ENCODE results near the gene PTPRF.
"Not testable (repeated sequence)": the region's sequence is repeated elsewhere in the genome, so short reads cannot be mapped to it uniquely, and the experiment has no call there.

The PTPRF gene

DNA sequence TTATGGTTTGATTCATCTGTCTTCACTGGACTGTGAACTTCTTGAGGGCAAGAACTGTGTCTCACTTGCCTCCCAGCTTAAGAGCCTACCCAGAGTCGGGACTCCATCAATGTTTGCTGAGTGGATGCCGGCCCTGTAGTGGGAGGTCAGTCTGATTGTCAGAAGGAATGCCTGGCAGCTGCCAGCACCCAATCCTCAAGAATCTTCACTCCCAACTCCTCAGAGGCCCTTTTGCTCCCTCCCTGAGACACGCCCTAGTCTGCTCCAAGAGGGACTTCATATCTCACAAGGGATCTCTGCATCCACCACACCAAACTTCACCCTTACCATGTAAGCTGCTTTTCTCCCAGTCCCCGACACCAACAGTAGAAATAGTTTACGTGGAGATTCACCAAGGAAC is 104.0 kb downstream of the PTPRF start:
- no peak for DNase-seq (ENCODE audit: low spot score)

DNA sequence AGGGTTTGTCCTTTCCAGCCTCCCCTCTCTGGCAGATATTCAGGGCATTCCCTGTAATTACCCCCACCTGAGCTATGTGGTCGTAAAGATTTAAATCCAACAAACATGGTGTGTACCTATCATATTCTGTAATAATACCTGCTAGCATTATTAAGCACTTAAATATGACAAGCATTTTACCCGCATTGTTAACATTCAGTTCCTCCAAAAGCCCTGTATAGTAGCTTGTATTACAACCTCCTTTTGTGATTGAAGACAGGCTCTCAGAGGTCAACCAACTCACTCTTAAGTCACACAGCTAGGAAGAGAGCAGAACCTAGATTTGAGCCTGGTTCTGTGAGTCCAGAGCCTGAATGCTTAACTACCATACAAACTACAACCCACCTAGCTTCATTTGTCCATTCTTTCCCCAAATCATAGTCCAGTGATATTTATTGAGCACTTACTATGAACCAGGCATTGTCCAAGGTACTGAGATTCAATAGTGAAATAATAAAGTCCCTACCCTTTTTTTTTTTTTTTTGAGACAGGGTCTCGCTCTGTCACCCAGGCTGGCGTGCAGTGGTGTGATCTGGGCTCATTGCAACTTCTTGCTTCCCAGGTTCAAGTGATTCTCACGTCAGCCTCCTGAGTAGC is 105.4 kb downstream of the PTPRF start:
- no peak for DNase-seq (ENCODE audit: low spot score)

DNA sequence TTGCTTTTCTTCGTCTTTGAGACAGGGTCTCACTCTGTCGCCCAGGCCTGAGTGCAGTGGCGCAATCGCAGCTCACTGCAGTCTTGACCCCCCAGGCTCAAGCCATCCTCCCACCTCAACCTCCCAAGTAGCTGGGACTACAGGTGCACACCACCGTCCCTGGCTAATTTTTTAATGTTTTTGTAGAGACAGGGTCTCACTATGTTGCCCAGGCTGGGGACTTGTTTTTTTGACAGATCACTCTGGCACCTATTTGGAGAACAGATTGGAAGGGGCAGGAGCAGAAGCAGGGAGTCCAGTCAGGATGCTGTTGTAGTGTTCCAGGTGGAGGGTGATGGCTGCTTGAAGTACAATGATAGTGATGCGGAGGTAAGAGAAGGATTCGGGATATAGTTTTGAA is 106.6 kb downstream of the PTPRF start:
- DNase-seq (ENCODE audit: low spot score), result no peak

DNA sequence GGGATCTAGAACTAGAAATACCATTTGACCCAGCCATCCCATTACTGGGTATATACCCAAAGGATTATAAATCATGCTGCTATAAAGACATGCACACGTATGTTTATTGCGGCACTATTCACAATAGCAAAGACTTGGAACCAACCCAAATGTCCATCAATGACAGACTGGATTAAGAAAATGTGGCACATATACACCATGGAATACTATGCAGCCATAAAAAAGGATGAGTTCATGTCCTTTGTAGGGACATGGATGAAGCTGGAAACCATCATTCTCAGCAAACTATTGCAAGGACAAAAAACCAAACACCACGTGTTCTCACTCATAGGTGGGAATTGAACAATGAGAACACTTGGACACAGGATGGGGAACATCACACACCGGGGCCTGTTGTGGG is 107.7 kb downstream of the PTPRF start:
- not testable (repeated sequence) for DNase-seq (ENCODE audit: low spot score)

DNA sequence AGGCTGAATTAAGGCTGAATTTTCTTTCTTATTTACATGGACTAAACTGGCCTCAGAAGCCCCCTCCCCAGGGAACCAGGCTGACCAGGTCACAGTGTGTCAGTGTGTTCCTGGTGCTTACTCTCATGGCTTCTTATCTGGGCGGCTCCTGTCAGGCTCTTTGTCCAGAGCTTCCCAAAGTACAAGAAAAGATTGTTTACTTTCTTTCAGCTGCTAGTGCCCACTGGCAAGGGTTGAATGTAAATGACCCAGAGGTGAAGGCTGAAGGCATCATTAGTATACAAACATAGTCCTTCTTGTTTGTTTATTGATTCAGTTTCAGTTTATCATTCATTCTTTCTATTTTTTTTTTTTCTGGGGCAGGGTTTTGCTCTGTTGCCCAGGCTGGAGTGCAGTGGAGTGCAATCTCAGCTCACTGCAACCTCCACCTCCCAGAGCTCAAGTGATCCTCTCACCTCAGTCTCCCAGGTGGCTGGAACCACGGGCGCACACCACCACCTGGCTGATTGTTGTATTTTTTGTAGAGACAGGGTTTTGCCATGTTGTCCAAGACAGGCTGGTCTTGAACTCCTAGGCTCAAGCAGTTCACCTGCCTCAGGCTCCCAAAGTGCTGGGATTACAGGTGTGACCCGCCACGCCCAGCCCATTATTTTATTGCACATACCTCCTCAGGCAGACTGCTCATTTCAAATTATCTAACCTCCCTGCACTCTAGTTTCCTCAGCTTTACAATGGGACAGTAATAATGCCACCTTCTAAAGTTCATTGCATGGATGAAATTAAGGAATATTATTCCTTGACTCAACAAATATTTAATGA is 109.5 kb downstream of the PTPRF start:
- no peak for DNase-seq (ENCODE audit: low spot score)

DNA sequence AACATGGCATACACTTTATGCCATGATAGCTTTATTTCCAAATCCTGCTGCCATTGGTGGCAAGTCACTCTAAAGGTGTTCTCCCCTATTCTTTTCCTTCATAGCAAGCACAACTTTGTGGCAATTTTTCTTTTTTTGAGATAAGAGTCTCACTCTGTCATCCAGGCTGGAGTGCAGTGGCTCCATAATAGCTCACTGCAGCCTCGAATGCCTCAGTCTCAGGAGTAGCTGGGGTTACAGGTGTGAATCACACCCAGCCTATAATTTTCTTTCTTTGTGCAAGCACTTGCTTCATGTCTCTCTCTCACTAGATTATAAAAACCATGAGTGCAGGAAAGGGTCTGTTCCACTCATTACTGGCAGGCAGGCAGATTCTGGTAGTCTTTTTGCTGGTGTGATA is 113.9 kb downstream of the PTPRF start:
- no peak for DNase-seq (ENCODE audit: low spot score)

DNA sequence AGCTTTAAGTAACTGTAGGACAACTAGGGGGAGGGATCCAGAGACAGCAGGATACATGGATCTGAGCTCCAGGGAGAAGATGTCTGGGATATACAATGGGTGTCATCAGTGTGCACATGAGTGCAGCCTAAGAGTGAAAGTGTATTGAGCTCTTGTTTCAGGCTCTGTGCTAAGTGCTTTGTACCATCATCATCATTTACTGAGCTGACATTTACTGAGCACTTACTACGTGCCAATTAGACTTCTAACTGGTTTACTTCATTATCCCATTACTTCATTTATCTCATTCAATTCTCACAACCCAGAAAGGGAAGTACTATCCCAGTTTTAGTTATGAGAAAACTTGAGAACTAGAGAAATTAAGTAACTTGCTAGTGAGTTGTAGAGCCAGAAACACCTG is 114.8 kb downstream of the PTPRF start:
- no peak for DNase-seq (ENCODE audit: low spot score)

DNA sequence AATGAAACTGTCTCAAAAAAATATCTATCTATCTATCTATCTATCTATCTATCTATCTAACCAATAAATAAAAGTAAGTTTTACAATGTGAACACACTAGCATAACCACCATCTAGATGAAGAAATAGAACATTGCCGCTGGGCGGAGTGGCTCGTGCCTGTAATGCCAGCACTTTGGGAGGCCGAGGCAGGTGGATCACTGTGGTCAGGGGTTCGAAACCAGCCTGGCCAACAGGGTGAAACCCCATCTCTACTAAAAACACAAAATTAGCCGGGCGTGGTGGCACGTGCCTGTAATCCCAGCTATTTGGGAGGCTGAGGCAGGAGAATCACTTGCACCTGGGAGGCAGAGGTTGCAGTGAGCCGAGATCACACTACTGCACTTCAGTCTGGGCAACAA is 116.6 kb downstream of the PTPRF start:
- not testable (repeated sequence) for DNase-seq (ENCODE audit: low spot score)

DNA sequence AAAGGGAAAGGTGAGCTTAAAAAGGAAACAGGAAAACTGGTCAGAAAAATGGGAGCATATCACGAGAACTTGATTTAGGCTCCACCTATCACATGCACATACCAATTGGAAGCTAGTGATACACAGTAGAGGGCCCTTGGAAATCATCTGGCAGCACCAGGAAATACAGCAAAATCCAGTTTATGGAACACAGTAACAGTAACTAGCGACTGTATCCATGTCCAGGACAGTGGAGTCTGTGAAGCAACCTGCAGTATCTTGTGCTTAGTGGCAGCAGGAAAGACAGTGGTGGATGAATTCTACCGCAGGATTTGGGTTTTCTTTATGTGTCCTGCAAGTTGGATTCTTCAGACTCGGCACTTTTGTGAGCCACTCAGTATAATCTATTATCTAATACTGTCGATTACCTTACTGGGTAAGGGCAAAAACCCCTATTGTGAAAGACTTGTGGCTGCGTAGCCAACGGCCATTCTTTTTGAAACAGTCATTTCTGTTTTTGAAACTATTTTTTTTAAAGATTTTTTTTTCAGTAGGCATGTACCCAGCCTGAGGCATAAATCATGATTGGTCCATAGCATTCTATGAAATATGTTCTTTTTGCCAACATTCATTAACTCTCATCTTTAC is 117.7 kb downstream of the PTPRF start:
- DNase-seq (ENCODE audit: low spot score), result no peak

DNA sequence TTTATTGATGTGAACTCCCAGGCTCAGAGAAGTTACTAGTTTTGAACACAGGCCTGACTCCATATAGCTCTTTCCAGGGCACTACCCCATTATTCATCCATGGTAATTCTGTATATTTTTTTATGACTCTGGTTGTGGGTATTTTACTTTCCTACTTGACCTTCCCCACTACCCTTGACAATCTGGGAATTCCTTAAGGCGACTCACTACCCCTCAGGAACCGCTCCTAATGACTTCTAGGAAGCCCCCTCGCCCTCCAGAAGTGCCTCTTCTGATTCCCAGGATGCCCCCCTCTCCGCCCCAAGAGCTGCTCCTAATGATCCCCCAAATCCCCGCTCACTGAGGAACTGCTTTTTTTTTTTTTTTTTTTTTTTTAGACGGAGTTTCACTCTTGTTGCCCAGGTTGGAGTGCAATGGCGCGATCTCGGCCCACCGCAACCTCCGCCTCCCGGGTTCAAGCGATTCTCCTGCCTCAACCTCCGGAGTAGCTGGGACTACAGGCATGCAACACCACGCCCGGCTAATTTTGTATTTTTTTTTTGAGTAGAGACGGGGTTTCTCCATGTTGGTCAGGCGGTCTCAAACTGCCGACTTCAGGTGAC is 118.3 kb downstream of the PTPRF start:
- no peak for DNase-seq (ENCODE audit: low spot score)

DNA sequence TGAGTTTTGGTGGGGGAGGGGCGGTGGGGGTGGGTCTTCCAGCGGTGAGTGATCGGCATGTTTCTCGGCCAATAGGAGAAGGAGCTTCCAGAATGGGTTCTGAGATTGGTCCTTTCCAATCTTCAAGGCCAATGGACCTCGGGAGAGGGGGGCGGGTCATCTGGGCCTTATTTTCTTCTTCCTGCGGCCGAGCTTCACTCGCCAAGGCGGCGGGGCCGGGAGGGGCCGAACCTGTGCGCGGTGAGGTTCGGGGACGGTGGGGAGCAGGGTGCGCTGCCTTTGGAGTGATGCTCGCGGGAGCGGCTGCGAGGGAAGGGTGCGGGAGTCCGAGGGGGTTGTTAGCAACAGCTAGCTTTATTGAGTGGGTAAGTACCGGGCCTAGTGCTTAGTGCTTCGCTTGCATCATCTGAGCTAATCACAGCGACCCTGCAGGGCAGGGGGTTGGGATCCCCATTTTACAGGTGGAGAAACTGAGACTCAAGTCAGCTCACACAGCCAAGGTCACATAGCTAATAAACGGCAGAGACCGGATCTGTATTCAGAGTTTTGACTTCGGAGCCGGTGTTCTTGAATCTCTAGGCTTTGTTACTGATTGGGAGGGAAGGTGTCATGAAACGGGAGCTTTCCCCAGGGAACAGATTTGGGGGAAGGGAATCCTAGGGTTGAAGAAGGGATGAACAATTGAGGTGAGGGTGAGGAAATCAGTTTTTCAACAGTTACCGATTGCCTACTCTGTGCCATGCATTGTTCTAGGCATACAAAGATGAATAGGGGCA is 119.8 kb downstream of the PTPRF start:
- peak; percentile 96 for DNase-seq (ENCODE audit: low spot score)

DNA sequence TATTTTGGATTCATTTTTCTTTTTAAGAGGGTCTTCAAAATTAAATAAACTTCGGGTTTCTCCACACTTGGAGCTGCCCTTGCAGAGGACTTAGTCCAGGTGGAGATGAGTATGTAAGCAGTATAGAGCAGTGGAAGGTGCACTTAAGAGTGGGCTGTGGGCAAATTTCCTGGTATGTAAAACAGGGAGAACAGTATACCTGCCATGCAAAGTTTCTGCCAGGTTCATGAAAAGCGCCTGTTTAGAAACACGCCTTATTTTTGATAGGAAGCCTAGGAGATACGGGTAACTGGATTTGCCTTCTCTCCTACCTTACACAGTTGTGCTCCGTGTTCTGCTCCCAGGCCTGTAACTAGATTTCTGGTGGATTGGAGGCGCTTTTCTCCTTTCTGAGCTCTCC is 120.5 kb downstream of the PTPRF start:
- DNase-seq (ENCODE audit: low spot score), result no peak

DNA sequence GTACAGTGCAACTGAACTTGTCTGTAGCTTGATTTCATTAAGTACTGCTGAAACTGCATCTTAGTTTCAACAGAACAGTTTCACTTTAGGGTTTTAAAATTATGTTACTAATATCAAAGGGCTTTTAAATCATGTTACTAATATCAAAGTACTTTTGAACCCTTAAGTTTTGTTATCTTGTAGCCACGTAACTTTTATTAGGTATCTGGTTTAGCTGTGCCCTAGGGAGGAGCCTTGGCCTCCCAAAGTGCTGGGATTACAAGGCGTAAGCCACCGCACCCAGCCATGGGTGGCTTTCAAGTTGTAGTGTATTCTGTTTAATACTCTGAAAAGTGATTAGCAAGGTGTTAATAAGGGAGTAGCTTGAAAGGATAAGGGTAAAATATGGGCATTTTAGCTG is 121.2 kb downstream of the PTPRF start:
- no peak for DNase-seq (ENCODE audit: low spot score)

DNA sequence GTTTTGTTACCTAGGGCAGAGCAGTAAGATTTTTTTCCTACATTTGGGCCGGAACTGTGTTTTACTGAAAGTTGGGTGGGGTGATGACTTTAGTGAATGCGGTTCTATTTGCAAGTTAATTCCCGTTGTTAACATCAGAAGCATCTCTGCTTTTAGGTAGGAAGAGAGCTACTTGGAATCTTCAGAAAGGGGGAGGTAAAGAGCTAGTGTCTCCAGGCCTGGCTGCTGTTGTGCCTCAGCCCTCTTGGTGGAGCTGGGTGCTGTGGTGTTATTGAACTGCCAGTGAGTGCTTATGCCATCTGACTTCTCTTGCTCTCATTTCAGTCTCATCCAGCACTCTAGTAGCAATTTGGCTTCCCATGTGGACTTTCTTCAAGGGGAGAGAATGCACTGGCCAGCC is 122.7 kb downstream of the PTPRF start:
- DNase-seq (ENCODE audit: low spot score), result peak; percentile 12

DNA sequence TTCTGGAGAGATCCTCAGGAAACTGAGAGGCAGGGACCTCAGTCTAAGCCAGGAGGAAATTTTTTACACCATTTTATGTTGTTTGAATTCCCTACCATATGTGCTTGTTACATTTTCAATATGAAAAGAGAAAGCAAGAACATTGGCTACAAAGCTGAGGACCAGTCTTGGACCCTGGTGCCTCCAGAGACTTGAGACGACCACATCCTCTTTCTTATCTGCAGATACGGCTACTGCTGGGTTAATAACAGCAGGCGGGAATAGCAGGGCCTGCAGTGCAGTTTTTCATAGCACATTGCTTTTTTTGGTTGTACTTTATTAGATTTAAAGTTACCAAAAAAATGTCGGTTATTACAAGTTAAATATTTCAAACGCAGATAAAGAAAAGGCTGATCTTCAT is 123.2 kb downstream of the PTPRF start:
- no peak for DNase-seq (ENCODE audit: low spot score)

DNA sequence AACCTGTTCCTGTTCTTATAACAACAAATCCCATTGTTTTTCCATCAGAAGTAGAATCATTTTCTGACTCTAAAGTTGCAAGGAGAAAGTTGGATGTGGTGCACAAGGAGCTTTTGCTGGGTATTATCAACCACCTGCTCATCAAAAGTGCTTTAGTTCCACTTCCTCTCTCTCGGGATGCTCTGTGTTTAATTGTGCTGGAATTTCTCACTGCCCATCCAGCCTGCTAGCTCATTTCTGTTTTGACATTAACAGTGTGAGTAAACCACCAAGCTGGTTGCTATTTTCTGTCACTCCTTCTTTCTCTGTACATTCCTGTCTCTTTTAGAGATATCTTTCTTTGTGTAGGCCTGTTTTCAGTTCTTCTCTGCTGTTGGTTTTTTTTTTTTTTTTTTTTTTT is 125.3 kb downstream of the PTPRF start:
- DNase-seq (ENCODE audit: low spot score), result no peak

DNA sequence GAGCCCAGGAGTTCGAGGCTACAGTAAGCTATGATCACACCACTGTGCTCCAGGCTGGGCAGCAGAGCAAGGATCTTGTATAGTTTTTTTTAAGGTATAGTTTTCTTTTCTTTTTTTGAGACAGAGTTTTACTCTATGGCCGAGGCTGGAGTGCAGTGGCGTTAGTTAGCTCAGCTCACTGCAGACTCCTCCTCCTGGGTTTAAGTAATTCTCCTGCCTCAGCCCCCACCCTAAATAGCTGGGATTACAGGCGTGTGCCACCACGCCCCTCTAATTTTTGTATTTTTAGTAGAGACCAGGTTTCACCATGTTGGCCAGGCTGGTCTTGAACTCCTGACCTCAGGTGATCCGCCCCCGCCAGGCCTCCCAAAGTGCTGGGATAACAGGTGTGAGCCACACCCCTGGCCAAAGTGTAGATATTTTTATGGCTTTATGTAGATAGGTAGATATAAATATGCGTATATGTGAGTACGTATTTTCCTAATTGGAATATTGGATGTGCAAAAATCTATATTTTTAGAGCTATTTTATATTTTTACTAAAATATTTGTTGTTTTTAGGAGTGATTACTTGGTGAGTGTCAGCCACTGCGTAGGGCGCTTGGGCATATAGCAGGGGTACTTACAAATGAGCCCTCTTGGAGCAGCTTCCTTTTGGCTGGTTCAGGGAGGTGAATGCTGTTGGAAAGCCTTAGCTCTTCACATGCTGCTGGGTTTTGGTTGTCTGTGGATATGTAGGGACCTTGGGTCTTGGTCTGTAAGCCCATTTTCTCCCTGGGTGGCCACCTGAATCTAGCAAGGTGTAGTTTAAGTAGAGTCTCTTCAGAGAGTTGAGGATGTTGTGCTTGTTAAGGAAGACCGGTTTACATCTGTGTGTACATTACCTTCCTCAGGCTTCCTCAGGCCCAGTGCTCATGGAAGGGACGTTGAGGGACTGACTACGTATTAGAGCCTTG is 128.8 kb downstream of the PTPRF start:
- DNase-seq (ENCODE audit: low spot score), result no peak

DNA sequence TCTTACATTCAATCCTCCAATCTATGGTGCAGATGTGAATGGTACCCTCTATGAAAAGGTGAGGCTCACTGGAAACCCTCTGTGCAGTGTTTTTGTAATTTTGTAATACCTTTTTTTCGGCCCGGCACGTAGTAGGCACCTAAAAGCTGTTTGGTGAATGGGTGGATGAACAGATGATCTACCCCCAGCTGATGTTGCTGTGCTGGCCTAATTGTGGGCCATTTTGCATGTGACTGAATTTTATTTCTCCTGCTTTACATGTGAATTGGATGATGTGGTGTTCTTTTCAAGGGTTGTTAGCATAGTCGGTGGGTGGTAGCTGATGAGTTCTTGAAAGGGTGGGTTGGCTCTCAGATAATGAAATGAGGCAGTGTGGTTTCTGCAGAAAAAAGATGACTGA is 129.7 kb downstream of the PTPRF start:
- no peak for DNase-seq (ENCODE audit: low spot score)

DNA sequence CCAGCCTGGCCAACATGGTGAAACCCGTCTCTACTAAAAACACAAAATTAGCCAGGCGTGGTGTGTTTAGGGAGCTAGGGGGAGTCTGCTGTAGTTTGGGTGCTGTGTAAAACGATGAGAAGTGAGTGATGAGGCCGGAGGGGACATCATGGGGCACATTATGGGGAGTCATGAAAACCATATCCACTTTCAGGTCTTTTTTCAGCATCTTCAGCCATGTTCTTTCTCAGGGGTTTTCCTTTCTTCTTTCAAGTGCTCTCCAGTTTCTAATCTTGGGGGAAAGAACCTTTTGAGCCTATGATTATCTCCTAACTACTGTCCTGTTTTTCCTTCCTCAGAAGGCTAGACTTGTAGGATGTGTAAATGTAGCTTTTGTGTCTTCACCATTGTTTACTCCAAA is 133.7 kb downstream of the PTPRF start:
- DNase-seq (ENCODE audit: low spot score), result no peak

DNA sequence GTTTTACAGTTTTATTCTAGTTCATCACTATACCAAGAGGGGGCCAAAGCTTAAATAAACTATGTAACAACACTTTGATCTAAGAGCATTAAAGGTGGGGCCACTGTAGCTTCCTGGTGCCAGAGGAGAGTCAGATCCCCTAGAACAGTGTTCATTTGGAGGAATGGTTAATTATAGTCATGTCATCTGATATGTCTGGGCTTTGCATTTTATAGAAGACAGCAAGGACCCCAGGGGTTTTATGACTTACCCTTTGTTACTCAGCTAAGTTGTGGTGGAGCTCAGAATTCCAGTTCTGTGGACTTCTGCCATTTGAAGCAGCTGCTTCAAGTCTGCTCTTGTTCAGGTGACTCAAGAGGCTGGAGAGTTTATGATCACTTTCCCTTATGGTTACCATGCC is 135.9 kb downstream of the PTPRF start:
- DNase-seq (ENCODE audit: low spot score), result no peak

DNA sequence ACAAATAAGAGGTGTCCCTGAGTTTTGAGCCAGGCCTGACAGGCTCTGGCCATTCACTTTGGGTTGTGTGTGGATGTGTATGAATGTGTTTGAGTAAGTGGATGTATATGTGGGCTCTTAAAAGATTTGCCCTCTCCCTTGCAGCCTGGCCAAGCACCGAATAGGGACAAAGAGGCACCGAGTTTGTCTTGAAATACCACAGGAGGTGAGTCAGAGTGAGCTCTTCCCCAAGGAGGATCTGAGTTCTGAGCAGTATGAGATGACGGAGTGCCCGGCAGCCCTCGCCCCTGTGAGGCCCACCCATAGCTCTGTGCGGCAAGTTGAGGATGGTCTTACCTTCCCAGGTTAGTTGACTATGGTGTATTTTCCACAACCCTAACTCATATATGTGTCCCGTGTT is 138.3 kb downstream of the PTPRF start:
- no peak for DNase-seq (ENCODE audit: low spot score)
